ENCODE results near the gene NXPH1. TPM values are rescaled to one million over a fixed set of nuclear protein-coding genes. Genes with fewer than 3 reads are reported as not detected.

Gene NXPH1
- total and polyA plus RNA-seq, 10 donors = not detected

GRCh38 chr7:8509621-8510020, 76.2 kb downstream of the NXPH1 start:
- H3K4me1 ChIP-seq = no peaks in the 10 kb centered on the region
- no peak for DNase-seq
- H3K36me3 ChIP-seq = no peaks in the 10 kb centered on the region
- H3K27ac ChIP-seq = no peak overlapping the region
- intact Hi-C loops (cut with DNase I; ENCODE audit: low total_unique reads) = no loop called here
- no peaks in the 10 kb centered on the region for H3K27me3 ChIP-seq (replicated peaks in 1 of 7)
- H3K4me3 ChIP-seq = no peak overlapping the region
- TF ChIP-seq CTCF (IDR thresholded peaks at IDR 0.05 in 8 of 11, conservative IDR thresholded peaks at IDR 0.05 in 3 of 11) (no peak), POLR2AphosphoS5 (IDR thresholded peaks at IDR 0.05) (no peak), POLR2A (IDR thresholded peaks at IDR 0.05) (no peak)
- H3K9me3 ChIP-seq = no peaks in the 10 kb centered on the region
- WGBS, 5 donors = 71 to 85% (median 82%) methylated on average over 1 of the region's 1 CpG

- intact Hi-C loops (cut with DNase I; ENCODE audit: low total_unique reads) = no loop called here
- 73 to 82% (median 76%) methylated on average over 3 of the region's 3 CpGs for WGBS, 5 donors
- no peak overlapping the region for H3K4me3 ChIP-seq
- DNase-seq = no peak
- TF ChIP-seq CTCF (IDR thresholded peaks at IDR 0.05 in 8 of 11, conservative IDR thresholded peaks at IDR 0.05 in 3 of 11) = no peak
- TF ChIP-seq POLR2AphosphoS5 (IDR thresholded peaks at IDR 0.05) = no peak
- no peak for TF ChIP-seq POLR2A (IDR thresholded peaks at IDR 0.05)
- no peaks in the 10 kb centered on the region for H3K9me3 ChIP-seq
- H3K27me3 ChIP-seq (replicated peaks in 1 of 7) = no peaks in the 10 kb centered on the region
- no peak overlapping the region for H3K27ac ChIP-seq
- no peaks in the 10 kb centered on the region for H3K36me3 ChIP-seq
- H3K4me1 ChIP-seq = no peaks in the 10 kb centered on the region
Observed at GRCh38 chr7:8511855-8512254, 78.4 kb downstream of the NXPH1 start.

GRCh38 chr7:8514781-8515519, 81.5 kb downstream of the NXPH1 start:
- Histone ChIP-seq H3K9me3 (no peaks in the 10 kb centered on the region), H3K4me3 (no peak overlapping the region), H3K27ac (no peak overlapping the region), H3K36me3 (no peaks in the 10 kb centered on the region), H3K4me1 (no peaks in the 10 kb centered on the region), H3K27me3 (replicated peaks in 1 of 7) (no peaks in the 10 kb centered on the region)
- DNase-seq = no peak
- 47 to 67% (median 48%) methylated on average over 3 of the region's 3 CpGs for WGBS, 5 donors
- TF ChIP-seq POLR2AphosphoS5 (IDR thresholded peaks at IDR 0.05) (no peak), CTCF (IDR thresholded peaks at IDR 0.05 in 8 of 11, conservative IDR thresholded peaks at IDR 0.05 in 3 of 11) (no peak), POLR2A (IDR thresholded peaks at IDR 0.05) (no peak)
- intact Hi-C loops (cut with DNase I; ENCODE audit: low total_unique reads) = no loop called here

- WGBS, 5 donors = 70 to 77% (median 71%) methylated on average over 5 of the region's 5 CpGs
- Histone ChIP-seq H3K9me3 (no peaks in the 10 kb centered on the region), H3K27me3 (replicated peaks in 1 of 7) (no peaks in the 10 kb centered on the region), H3K27ac (no peak overlapping the region), H3K4me3 (no peak overlapping the region), H3K4me1 (no peaks in the 10 kb centered on the region), H3K36me3 (no peaks in the 10 kb centered on the region)
- no peak for DNase-seq
- intact Hi-C loops (cut with DNase I; ENCODE audit: low total_unique reads) = no loop called here
- TF ChIP-seq POLR2A (IDR thresholded peaks at IDR 0.05) (no peak), POLR2AphosphoS5 (IDR thresholded peaks at IDR 0.05) (no peak), CTCF (IDR thresholded peaks at IDR 0.05 in 8 of 11, conservative IDR thresholded peaks at IDR 0.05 in 3 of 11) (no peak)
Observed at GRCh38 chr7:8515640-8516185, 82.3 kb downstream of the NXPH1 start.

All from spleen (tissue), 11 donors.